A549 (cell line): ENCODE data around the gene DACT3. TPM values are rescaled to one million over a fixed set of nuclear protein-coding genes. Genes with fewer than 3 reads are reported as not detected.

Source experiments
- ATAC-seq, 2 experiments: fragments of 200-7000 bp in 1 of 2; fragments of >200 bp in 1 of 2; cut with Nextera tagmentation in 1 of 2; cut with Tn5 transposase in 1 of 2; 3 replicates each; pipeline versions ENCODE4 v1.8.0 to v1.9.1; 2018 to 2020; ENCODE audit warnings: mild to moderate bottlenecking in 1 of 2, moderate library complexity in 1 of 2
- CTCF ChIA-PET: fragments of 300-600 bp; sonication (Branson Sonifier 250); formaldehyde crosslinking; extraction: SDS; loops from one replicate; lab custom pipeline; 2021; ENCODE audit warnings: antibody characterized with exemption, inconsistent platforms; lab: Yijun Ruan, JAX
- POLR2A ChIA-PET: fragments of 350-600 bp; formaldehyde crosslinking; extraction: SDS; loops from one replicate; lab custom pipeline; 2021; ENCODE audit warnings: antibody characterized with exemption, inconsistent platforms; lab: Yijun Ruan, JAX
- DNase-seq, 2 experiments: peaks; one replicate each; pipeline versions ENCODE4 v3.0.0 to v3.0.0-alpha.2; 2011 to 2016; ENCODE audit warnings: low read depth in 1 of 2, low spot score in 1 of 2
- FAIRE-seq: peaks from 2 replicates; lab custom pipeline; 2011; peaks lifted over from hg19 to GRCh38; lab: Jason Lieb, UNC
- H3K27ac ChIP-seq, 2 experiments: fragments of >200 bp; sonication (Bioruptor Twin); formaldehyde crosslinking; 3 replicates each; pipeline ENCODE4 v1.5.1; 2016 to 2017
- H3K4me1 ChIP-seq: fragments of >200 bp; sonication (Bioruptor Twin); formaldehyde crosslinking; 3 replicates; pipeline ENCODE4 v1.6.1; 2016
- H3K4me2 ChIP-seq: fragments of >200 bp; sonication (Bioruptor Twin); formaldehyde crosslinking; 3 replicates; pipeline ENCODE4 v1.6.1; 2016
- H3K4me3 ChIP-seq: fragments of >200 bp; sonication (Bioruptor Twin); formaldehyde crosslinking; 3 replicates; pipeline ENCODE4 v1.5.1; 2016
- H3K9me3 ChIP-seq: fragments of >200 bp; sonication (Bioruptor Twin); formaldehyde crosslinking; 3 replicates; pipeline ENCODE4 v1.6.1; 2016
- CHD2 ChIP-seq: fragments of 150-350 bp; IDR thresholded peaks from 2 replicates; pipeline ENCODE4 v1.6.1; 2014; ENCODE audit warnings: low read length; ENCODE audit not compliant: partially characterized antibody
- EHF ChIP-seq: fragments of 250-450 bp; sonication (Bioruptor Pico); IDR thresholded peaks from 2 replicates; pipeline ENCODE4 v1.5.0; 2020; ENCODE audit warnings: mild to moderate bottlenecking
- EP300 ChIP-seq, 2 experiments: fragments of >200 bp; sonication (Bioruptor Twin); formaldehyde crosslinking; IDR thresholded peaks; 2 replicates in 1 of 2; 3 replicates in 1 of 2; pipeline ENCODE4 v1.6.1; 2016 to 2017
- FOSB ChIP-seq: fragments of 250-450 bp; sonication (Bioruptor Pico); IDR thresholded peaks from 2 replicates; pipeline ENCODE4 v1.5.0; 2020; ENCODE audit warnings: mild to moderate bottlenecking, moderate library complexity
- FOSL2 ChIP-seq, 2 experiments: fragments of 450-650 bp in 1 of 2; fragments of >200 bp in 1 of 2; sonication (Bioruptor Twin) in 1 of 2; formaldehyde crosslinking; IDR thresholded peaks; 2 replicates each; pipeline versions ENCODE4 v1.5.0 to v1.6.1; 2016 to 2020; ENCODE audit warnings: mild to moderate bottlenecking in 1 of 2, moderate library complexity in 1 of 2
- HOXB13 ChIP-seq: fragments of 250-450 bp; sonication (Bioruptor Pico); IDR thresholded peaks from 2 replicates; pipeline ENCODE4 v1.5.0; 2020; ENCODE audit warnings: low read depth, mild to moderate bottlenecking, moderate library complexity
- KDM1A ChIP-seq: fragments of 200-600 bp; sonication (generic); IDR thresholded peaks from 2 replicates; pipeline ENCODE4 v1.6.1; 2016; ENCODE audit warnings: low read depth, mild to moderate bottlenecking
- MAFK ChIP-seq: fragments of 450-650 bp; IDR thresholded peaks from 2 replicates; pipeline ENCODE4 v1.6.1; 2014; ENCODE audit not compliant: partially characterized antibody
- NPAS2 ChIP-seq: fragments of 250-450 bp; sonication (Bioruptor Pico); IDR thresholded peaks from 2 replicates; pipeline ENCODE4 v1.8.0; 2022; ENCODE audit warnings: mild to moderate bottlenecking, moderate library complexity, borderline replicate concordance
- NR3C1 ChIP-seq: fragments of >200 bp; sonication (Bioruptor Twin); formaldehyde crosslinking; IDR thresholded peaks from 3 replicates; pipeline ENCODE4 v1.6.1; 2017
- PHF8 ChIP-seq: fragments of 200-600 bp; sonication (generic); IDR thresholded peaks from 2 replicates; pipeline ENCODE4 v1.6.1; 2016; ENCODE audit warnings: low read depth, mild to moderate bottlenecking, antibody characterized with exemption, moderate library complexity, borderline replicate concordance
- POLR2A ChIP-seq: IDR thresholded peaks from 2 replicates; pipeline ENCODE4 v1.6.1; 2012; ENCODE audit warnings: mild to moderate bottlenecking, low read length
- POLR2AphosphoS2 ChIP-seq: conservative IDR thresholded peaks from 2 replicates; pipeline ENCODE4 v1.6.1; 2012; ENCODE audit warnings: low read length, improper control_type of control experiment, inconsistent platforms
- RARB ChIP-seq: fragments of 250-450 bp; sonication (Bioruptor Pico); IDR thresholded peaks from 2 replicates; pipeline ENCODE4 v1.8.0; 2021; ENCODE audit warnings: mild to moderate bottlenecking, moderate library complexity
- RCOR1 ChIP-seq: fragments of 150-350 bp; IDR thresholded peaks from 2 replicates; pipeline ENCODE4 v1.6.1; 2014; ENCODE audit warnings: antibody characterized with exemption, low read length, low read depth
- RFX5 ChIP-seq: fragments of 450-650 bp; IDR thresholded peaks from 2 replicates; pipeline ENCODE4 v1.7.1; 2014; ENCODE audit warnings: antibody characterized with exemption, mild to moderate bottlenecking, moderate library complexity
- SMC3 ChIP-seq: fragments of >200 bp; sonication (Bioruptor Twin); formaldehyde crosslinking; IDR thresholded peaks from 3 replicates; pipeline ENCODE4 v1.6.1; 2018; ENCODE audit warnings: inconsistent platforms
- ZC3H11A ChIP-seq: fragments of 450-650 bp; IDR thresholded peaks from 2 replicates; pipeline ENCODE4 v1.6.1; 2014; ENCODE audit warnings: antibody characterized with exemption, mild to moderate bottlenecking
- ZFP36 ChIP-seq: fragments of 450-650 bp; IDR thresholded peaks from 2 replicates; pipeline ENCODE4 v1.6.1; 2014; ENCODE audit warnings: borderline replicate concordance; ENCODE audit not compliant: partially characterized antibody
- ZNF302 ChIP-seq: fragments of 250-450 bp; sonication (Bioruptor Pico); IDR thresholded peaks from 2 replicates; pipeline ENCODE4 v1.9.0; 2021; ENCODE audit warnings: inconsistent platforms, mild to moderate bottlenecking, moderate library complexity
- WGBS: methylation state at CpG from one replicate; pipeline ENCODE4 v1.1.6; 2017; ENCODE audit errors: missing lambda C conversion rate; 5-methylcytosine and 5-hydroxymethylcytosine counted together
- polyA plus RNA-seq, 4 experiments: library from polyadenylated mRNA; depleted of rRNA in 3 of 4; stranded (reverse); fragments of >200 nt; fragmentation: RNase III in 1 of 4; extraction: RNeasy Plus Mini Kit Qiagen cat#74134 plus additional on column Dnase treatment in 1 of 4; gene quantifications; 2 replicates in 3 of 4; 3 replicates in 1 of 4; pipeline ENCODE4 v1.2.3, GENCODE V29; 2011 to 2017
- TF ChIP-seq, protein P1 (sequence below): fragments of >200 bp; sonication (Bioruptor Twin); formaldehyde crosslinking; IDR thresholded peaks from 3 replicates; pipeline ENCODE4 v1.5.1; 2016
- TF ChIP-seq, protein P2 (sequence below): IDR thresholded peaks from 2 replicates; pipeline ENCODE4 v1.6.1; 2012
- TF ChIP-seq, protein P3 (sequence below): fragments of 250-450 bp; sonication (Bioruptor Pico); IDR thresholded peaks from 2 replicates; pipeline ENCODE4 v1.5.0; 2021; ENCODE audit warnings: mild to moderate bottlenecking, moderate library complexity, borderline replicate concordance
- TF ChIP-seq, protein P4 (sequence below): IDR thresholded peaks from 2 replicates; pipeline ENCODE4 v1.6.1; 2012

DACT3 gene
- polyA plus RNA-seq, 2 of the 4 experiments (the other 2 are of a cell fraction), result 0.32 to 0.36 TPM

DNA sequence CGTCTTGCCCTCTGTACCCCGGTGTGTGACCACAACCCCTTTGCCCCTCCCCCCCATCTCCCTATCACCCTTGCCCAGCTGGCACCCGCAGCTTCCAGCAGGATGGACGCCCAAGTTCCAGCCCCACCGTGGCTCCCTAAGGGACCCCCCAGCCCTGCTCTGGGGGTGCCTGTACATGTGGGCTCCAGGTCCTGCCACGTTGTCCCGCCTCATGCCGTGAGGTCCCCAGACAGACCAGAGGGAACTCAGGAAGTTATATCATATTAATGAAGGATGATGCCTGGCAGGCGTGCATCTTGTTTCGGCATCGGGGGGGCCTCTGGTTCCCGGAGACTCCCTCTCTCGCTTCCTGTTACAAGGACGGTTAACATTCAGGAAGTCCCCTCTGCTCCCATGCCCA lies 34.5 kb downstream of the DACT3 start:
- FAIRE-seq, result no peak
- Histone ChIP-seq H3K27ac (no peak overlapping the region), H3K4me3 (no peak overlapping the region), H3K9me3 (no peaks in the 10 kb centered on the region), H3K4me2 (no peak overlapping the region), H3K4me1 (peaks cover 15% of the 10 kb centered on the region)
- no peak for DNase-seq
- CTCF ChIA-PET, result interaction anchor here (1.0 to 28.7 kb wide), 4 partner anchors 10 to 127 kb away, joined by 3 to 737 read pairs (median 102); partner anchors contain the start of genes CALM3, DACT3 and GNG8
- TF ChIP-seq, protein P1, sequence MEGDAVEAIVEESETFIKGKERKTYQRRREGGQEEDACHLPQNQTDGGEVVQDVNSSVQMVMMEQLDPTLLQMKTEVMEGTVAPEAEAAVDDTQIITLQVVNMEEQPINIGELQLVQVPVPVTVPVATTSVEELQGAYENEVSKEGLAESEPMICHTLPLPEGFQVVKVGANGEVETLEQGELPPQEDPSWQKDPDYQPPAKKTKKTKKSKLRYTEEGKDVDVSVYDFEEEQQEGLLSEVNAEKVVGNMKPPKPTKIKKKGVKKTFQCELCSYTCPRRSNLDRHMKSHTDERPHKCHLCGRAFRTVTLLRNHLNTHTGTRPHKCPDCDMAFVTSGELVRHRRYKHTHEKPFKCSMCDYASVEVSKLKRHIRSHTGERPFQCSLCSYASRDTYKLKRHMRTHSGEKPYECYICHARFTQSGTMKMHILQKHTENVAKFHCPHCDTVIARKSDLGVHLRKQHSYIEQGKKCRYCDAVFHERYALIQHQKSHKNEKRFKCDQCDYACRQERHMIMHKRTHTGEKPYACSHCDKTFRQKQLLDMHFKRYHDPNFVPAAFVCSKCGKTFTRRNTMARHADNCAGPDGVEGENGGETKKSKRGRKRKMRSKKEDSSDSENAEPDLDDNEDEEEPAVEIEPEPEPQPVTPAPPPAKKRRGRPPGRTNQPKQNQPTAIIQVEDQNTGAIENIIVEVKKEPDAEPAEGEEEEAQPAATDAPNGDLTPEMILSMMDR, result no peak
- TF ChIP-seq CHD2, result no peak
- no peak for TF ChIP-seq NPAS2 (CRISPR knock-in tag)
- TF ChIP-seq NR3C1, result no peak
- no peak for TF ChIP-seq ZFP36
- TF ChIP-seq, protein P2, sequence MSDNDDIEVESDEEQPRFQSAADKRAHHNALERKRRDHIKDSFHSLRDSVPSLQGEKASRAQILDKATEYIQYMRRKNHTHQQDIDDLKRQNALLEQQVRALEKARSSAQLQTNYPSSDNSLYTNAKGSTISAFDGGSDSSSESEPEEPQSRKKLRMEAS, result no peak
- no peak for TF ChIP-seq RCOR1
- TF ChIP-seq FOSB (CRISPR knock-in tag), result no peak
- TF ChIP-seq SMC3, result no peak
- no peak for TF ChIP-seq PHF8
- no peak for TF ChIP-seq MAFK
- WGBS, result 96% methylated on average over 14 of the region's 14 CpGs
- ATAC-seq, result no peak
- POLR2A ChIA-PET, result no interaction called here

DNA sequence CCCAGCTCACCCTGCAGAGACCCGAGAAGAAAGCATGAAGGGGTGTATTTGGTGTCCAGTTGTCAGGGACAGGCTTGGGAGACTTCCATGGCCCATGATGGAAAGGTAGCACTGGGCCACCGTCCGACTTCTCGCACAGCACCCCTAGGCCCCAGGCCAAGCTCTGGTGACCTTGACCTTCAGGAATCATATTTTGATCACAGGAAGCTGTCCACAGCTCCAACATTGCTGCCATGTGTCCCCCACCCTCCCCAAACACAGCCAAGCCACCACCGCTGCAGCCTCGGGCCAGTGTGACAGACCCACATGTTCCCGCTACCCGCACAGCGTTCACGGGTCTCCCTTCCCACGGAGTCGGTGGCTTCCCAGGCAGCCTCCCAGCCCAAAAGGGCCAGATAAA lies 35.3 kb downstream of the DACT3 start:
- ChIA-PET POLR2A (no interaction called here), CTCF (interaction anchor here (0.7 to 28.7 kb wide), 6 partner anchors 11 to 128 kb away, joined by 3 to 737 read pairs (median 4); partner anchors contain the start of genes CALM3 and DACT3)
- peak in 1 of 2 experiments; percentile 13; a peak in 2 of 6 replicates for ATAC-seq
- Histone ChIP-seq H3K27ac (peak overlapping the region; percentile 48 to 66; a peak in 5 of 6 replicates), H3K4me1 (peaks cover 12% of the 10 kb centered on the region), H3K9me3 (no peaks in the 10 kb centered on the region), H3K4me2 (peak overlapping the region; percentile 54), H3K4me3 (no peak overlapping the region)
- no peak for DNase-seq
- TF ChIP-seq, protein P2, result no peak
- TF ChIP-seq HOXB13 (CRISPR knock-in tag), result no peak
- TF ChIP-seq EHF, result no peak
- no peak for TF ChIP-seq ZNF302
- no peak for TF ChIP-seq RARB (CRISPR knock-in tag)
- TF ChIP-seq ZC3H11A, result no peak
- no peak for TF ChIP-seq RFX5
- TF ChIP-seq NPAS2 (CRISPR knock-in tag), result no peak
- no peak for TF ChIP-seq KDM1A
- TF ChIP-seq, protein P3, sequence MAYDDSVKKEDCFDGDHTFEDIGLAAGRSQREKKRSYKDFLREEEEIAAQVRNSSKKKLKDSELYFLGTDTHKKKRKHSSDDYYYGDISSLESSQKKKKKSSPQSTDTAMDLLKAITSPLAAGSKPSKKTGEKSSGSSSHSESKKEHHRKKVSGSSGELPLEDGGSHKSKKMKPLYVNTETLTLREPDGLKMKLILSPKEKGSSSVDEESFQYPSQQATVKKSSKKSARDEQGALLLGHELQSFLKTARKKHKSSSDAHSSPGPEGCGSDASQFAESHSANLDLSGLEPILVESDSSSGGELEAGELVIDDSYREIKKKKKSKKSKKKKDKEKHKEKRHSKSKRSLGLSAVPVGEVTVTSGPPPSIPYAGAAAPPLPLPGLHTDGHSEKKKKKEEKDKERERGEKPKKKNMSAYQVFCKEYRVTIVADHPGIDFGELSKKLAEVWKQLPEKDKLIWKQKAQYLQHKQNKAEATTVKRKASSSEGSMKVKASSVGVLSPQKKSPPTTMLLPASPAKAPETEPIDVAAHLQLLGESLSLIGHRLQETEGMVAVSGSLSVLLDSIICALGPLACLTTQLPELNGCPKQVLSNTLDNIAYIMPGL, result no peak
- TF ChIP-seq, protein P4, sequence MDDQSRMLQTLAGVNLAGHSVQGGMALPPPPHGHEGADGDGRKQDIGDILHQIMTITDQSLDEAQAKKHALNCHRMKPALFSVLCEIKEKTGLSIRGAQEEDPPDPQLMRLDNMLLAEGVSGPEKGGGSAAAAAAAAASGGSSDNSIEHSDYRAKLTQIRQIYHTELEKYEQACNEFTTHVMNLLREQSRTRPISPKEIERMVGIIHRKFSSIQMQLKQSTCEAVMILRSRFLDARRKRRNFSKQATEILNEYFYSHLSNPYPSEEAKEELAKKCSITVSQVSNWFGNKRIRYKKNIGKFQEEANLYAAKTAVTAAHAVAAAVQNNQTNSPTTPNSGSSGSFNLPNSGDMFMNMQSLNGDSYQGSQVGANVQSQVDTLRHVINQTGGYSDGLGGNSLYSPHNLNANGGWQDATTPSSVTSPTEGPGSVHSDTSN, result no peak
- TF ChIP-seq EP300 (IDR thresholded peaks at IDR 0.05), result no peak
- TF ChIP-seq FOSL2 (IDR thresholded peaks at IDR 0.05), result no peak
- TF ChIP-seq FOSL2 (CRISPR knock-in tag; IDR thresholded peaks at IDR 0.05), result no peak
- TF ChIP-seq POLR2AphosphoS2, result no peak
- no peak for TF ChIP-seq FOSB (CRISPR knock-in tag)
- no peak for TF ChIP-seq ZFP36
- no peak for TF ChIP-seq POLR2A
- no peak for TF ChIP-seq PHF8
- no peak for TF ChIP-seq SMC3
- 91% methylated on average over 12 of the region's 12 CpGs for WGBS
- FAIRE-seq, result no peak
